Endothelial cell of umbilical vein (primary cell): ENCODE data around the gene SORCS2.

ENCODE experiments used
- GATA2 ChIP-seq: IDR thresholded peaks from 2 replicates; pipeline ENCODE4 v1.7.0; 2011; ENCODE audit warnings: low read depth, mild to moderate bottlenecking, moderate library complexity, mixed read lengths, low read length; ENCODE audit not compliant: insufficient read length, insufficient read depth
- TF ChIP-seq, protein P1 (sequence below), 2 donors: IDR thresholded peaks; 1 replicate in 1 of 2; 2 replicates in 1 of 2; pipeline ENCODE4 v1.5.1; 2011; ENCODE audit warnings: low read length in 2 of 2, mild to moderate bottlenecking in 2 of 2, moderate library complexity in 2 of 2, control low read depth in 1 of 2, inconsistent platforms in 1 of 2, low read depth in 1 of 2; ENCODE audit not compliant: insufficient read depth in 1 of 2; ENCODE audit errors: extremely low read depth in 1 of 2

- TF ChIP-seq, protein P1, sequence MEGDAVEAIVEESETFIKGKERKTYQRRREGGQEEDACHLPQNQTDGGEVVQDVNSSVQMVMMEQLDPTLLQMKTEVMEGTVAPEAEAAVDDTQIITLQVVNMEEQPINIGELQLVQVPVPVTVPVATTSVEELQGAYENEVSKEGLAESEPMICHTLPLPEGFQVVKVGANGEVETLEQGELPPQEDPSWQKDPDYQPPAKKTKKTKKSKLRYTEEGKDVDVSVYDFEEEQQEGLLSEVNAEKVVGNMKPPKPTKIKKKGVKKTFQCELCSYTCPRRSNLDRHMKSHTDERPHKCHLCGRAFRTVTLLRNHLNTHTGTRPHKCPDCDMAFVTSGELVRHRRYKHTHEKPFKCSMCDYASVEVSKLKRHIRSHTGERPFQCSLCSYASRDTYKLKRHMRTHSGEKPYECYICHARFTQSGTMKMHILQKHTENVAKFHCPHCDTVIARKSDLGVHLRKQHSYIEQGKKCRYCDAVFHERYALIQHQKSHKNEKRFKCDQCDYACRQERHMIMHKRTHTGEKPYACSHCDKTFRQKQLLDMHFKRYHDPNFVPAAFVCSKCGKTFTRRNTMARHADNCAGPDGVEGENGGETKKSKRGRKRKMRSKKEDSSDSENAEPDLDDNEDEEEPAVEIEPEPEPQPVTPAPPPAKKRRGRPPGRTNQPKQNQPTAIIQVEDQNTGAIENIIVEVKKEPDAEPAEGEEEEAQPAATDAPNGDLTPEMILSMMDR (IDR thresholded peaks at IDR 0.05; ENCODE audit: extremely low read depth in 1 of 2, insufficient read depth in 1 of 2, low read depth in 1 of 2, low read length in 2 of 2): no peak
- TF ChIP-seq GATA2: no peak
Measured at GRCh38 chr4:7294176-7294756, 101.9 kb downstream of the SORCS2 start.
